GM21723 (cell line): ENCODE measurements around the gene LRP1B.

Experiments
- ATAC-seq: cut with Tn5 transposase; IDR thresholded peaks from one replicate; pipeline ENCODE4 v1.9.1; 2021; ENCODE audit warnings: mild to moderate bottlenecking, moderate library complexity; ENCODE audit not compliant: unreplicated experiment

Gene LRP1B

GRCh38 chr2:141380008-141380979 lies 750.5 kb downstream of the LRP1B start:
- ATAC-seq: no peak

DNA sequence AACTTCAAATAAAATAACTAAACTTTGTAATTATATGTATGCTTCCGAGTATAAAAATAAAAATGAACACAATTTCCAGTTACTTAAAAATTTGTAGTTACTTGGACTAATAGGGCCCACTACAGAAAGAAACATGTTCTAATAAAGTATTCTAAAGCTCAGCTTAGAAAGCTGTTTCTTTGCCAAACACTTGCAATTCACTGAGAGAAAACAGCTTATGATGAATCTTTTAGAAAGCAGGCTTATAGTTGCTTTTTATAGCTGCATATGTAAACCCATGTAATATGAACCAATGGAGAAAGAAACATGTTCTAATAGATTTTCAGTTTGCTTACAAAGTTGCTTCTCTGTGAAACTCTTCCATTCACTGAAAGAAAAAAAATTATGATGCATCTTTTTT lies 766.0 kb downstream of the LRP1B start:
- ATAC-seq: no peak

- no peak for ATAC-seq
These were observed 768.5 kb downstream of the LRP1B start for GRCh38 chr2:141362311-141362710.

DNA sequence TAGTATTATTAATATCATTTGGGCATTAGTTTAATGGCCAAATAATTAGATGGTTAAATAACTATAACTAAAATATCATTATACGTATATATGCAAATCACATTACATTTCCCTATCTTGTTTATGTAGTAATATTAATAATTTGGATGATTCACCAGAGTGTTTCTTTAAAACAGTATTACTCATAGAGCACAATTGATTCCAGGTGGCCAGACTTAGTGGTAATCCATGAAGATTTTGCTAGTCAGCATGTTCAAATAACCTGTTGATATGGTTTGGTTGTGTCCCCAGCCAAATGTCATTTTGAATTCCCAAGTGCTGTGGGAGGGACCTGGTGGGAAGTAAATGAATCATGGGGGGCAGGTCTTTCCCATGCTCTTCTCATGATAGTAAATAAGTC lies 782.3 kb downstream of the LRP1B start:
- no peak for ATAC-seq

DNA sequence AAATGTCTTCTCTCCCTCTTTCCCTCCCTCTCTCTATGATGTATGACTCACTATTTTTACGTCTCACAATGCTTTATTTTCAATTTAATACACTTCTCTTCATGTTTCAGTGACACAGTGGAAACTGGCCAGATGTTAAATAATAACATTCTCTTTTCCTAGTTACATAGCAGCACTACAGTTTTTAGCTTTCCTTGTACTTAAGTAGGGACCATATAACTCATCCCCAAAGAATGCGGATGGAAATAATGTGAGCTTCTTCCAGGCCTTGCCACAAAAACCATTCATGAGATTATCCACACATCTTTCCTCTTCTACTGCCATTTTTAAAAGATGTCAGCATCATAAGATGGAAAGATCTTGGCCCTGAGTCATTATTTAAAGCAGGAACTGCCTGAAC lies 789.4 kb downstream of the LRP1B start:
- no peak for ATAC-seq

DNA sequence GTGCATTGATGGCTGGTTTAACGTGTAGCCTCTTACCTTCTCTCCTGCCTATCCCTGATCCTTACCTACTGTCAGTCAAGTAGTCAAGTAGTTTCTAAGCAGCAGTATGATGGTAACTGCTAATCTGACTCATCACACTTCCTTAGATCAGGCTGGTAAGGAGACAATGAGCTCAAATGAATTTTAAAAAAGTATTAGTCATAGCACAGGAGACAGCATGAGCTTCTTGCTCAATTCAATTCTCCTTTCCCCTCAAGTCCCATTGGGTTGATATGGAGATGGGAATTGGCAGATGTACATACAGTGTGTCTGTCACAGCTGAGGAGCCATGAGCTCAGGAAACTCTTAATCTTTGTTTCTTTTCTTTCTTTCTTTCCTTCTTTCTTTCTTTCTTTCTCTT lies 799.7 kb downstream of the LRP1B start:
- no peak for ATAC-seq

DNA sequence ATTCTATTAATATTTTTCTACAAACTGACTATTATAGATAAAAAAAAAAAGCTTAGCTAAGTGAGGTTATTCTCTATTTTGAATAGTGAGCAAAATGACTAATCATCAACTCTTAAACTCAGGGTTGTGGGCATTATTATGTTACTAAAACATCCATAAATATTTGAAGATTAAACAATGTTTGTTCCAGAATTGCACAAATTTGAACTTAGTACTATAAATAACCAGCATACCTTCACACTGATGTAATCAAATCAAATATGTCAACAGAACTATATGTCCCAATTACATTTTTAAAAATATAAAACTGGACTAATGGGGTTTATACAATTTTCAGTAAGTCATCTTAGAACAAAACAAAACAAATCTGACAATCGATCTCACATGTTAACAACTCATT lies 800.9 kb downstream of the LRP1B start:
- ATAC-seq: no peak

- no peak for ATAC-seq
These were observed 807.2 kb downstream of the LRP1B start for GRCh38 chr2:141323571-141323970.

DNA sequence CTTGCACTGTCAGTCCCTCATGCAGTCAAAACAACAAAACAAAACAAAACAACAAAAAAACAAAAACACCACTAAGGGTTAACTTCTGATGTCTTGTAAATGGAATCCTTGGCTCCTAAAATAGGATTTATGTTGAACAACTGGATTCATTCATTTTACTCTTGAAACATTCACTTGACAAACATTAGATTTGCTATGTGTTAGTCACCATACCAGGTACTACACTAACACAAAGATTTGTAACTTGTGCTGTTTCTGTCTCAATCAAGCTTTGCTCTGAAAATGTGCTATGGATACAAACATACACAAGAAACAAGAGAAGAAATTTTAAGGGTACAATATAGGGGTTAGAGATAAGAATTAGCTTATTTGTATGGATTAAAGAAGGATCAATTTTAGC lies 812.8 kb downstream of the LRP1B start:
- ATAC-seq: no peak

GRCh38 chr2:141316606-141317005 lies 814.2 kb downstream of the LRP1B start:
- ATAC-seq: no peak

GRCh38 chr2:141316103-141316502 lies 814.7 kb downstream of the LRP1B start:
- ATAC-seq: no peak

- ATAC-seq: no peak
These were observed 816.8 kb downstream of the LRP1B start for GRCh38 chr2:141313972-141314371.

GRCh38 chr2:141311430-141311829 lies 819.4 kb downstream of the LRP1B start:
- ATAC-seq: no peak

DNA sequence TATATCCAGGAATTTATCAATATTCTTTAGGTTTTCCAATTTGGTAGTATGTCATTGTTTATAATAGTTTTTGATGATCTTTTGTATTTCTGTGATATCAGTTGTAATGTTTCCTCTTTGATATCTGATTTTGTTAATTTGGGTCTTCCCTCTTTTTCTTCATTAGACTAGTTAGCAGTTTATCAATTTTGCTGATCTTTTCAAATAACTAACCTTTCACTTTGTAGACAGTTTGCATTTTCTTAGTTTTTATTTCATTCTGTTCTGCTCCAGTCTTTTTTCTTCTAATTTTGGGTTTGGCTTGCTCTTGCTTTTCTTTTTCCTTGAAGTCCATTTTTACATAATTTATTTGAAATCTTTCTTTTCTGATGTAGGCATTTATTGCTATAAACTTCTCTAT lies 824.4 kb downstream of the LRP1B start:
- no peak for ATAC-seq

GRCh38 chr2:141301551-141301950 lies 829.3 kb downstream of the LRP1B start:
- no peak for ATAC-seq

- no peak for ATAC-seq
These were observed 850.8 kb downstream of the LRP1B start for GRCh38 chr2:141280037-141280436.

GRCh38 chr2:141271346-141271745 lies 859.5 kb downstream of the LRP1B start:
- ATAC-seq: no peak

DNA sequence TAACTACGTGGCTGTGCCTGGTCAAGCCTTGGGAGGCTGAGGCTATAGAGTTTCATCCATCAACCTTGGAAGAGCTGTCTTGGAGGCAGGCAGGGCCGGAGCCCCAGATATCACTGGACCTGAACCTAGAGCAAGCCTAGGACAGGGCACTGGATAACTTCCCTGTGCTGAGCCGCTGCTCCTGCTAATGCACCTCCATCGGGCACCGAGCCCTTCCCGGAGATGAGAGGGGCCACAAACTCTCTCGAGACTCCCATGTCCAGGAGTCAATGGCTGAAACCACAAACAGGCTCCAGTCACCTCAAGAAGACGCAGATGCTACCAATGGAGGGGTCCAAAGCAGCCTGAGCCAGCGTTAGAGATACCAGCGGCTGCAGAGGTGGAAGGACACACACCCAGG lies 866.0 kb downstream of the LRP1B start:
- no peak for ATAC-seq

DNA sequence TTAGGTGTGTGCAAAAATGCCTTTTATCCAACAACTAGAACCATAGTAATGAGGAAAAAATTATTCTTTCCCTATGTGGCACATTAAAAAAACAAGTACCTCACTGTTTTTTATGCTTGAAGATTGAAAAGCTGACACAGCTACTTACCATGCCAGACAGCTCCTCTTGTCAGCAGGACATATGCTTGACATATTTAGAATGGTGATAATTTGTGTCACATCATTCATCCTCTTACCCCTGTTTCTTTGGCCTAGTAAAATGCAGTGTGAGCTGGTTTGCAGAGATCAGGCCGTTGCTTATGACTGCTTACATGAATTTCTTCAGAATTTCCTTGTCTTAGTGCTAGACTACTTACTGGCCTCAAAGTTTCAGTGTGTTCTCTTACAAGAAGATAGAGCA lies 869.9 kb downstream of the LRP1B start:
- ATAC-seq: no peak

GRCh38 chr2:141259683-141260082 lies 871.1 kb downstream of the LRP1B start:
- no peak for ATAC-seq

GRCh38 chr2:141242008-141242407 lies 888.8 kb downstream of the LRP1B start:
- no peak for ATAC-seq

DNA sequence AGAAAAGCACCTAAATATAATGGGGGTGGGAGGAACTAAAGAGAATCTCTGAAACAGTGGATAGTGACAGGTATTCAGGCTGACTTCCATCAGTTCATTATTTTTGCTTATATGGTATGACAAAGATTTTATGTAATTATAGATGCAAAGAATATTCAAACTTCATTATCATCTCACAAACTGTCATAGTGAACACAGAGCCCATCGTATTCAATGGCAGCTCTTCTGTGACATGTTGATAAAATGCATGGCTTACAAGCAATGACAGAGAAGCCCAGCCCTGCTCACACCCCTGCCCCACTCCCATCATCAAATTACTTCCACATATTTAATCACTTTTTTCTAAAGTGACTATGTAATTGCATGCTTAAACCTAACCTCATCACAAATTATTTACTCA lies 904.3 kb downstream of the LRP1B start:
- no peak for ATAC-seq

DNA sequence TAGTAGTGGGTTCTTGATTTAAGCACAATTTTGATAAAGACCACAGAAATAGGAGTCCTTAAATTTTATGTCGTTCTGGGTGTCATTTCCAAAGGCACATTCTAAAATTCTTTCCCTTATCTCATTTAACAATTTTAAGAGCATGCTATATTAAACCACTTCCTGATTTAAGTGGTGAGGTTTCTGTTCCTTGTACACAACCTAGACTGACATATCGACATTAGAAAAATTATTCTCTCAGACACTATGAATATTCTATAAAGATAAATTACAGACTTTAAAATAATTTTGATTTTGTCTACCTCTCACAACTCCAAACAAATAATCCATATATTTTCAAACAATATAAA lies 923.8 kb downstream of the LRP1B start:
- no peak for ATAC-seq
